ENCODE results near the gene ALDH1L1. TPM values are rescaled to one million over a fixed set of nuclear protein-coding genes. Genes with fewer than 3 reads are reported as not detected.

The ALDH1L1 gene
- total RNA-seq, 1 experiment from 2014 or later, result 1.2 TPM

DNA sequence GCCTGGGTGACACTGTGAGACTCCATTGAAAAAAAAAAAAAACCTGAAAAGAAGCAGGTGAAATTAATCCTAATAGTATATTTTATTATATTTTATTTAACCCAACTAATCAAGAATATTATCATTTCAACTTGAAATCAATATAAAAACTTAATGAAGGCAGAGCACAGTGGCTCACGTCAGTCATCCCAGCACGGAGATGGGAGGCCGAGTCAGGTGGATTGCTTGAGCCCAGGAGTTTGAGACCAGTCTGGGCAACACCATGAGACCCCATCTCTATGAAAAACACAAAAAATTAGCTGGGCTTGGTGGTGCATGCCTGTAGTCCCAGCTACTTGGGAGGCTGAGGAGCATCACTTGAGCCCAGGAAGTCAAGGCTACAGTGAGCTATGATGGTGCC lies 63.2 kb downstream of the ALDH1L1 start (continued):
- TF ChIP-seq NFE2L1 (CRISPR knock-in tag; IDR thresholded peaks at IDR 0.05), result no peak
- TF ChIP-seq RELA (CRISPR knock-in tag; IDR thresholded peaks at IDR 0.05; ENCODE audit: borderline replicate concordance), result no peak

DNA sequence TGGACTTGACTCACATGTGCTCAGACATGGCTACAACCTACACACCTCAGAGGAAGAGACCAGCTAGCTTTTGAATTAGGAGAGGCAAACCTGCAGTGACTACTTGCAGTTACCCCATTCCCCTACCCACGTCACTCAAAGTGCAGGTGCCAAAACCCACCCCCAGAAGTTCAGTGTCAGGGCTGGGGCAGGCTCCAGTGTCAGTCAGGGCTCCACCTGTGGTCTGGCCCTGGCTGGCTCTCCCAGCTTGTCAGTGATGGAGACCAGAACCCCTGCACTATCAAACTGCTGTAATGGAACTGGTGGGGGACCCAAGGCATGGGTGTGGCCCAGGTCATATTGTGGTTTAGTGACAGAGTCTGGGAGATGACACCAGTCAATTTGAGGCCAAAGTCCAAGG lies 63.9 kb downstream of the ALDH1L1 start:
- no peaks in the 10 kb centered on the region for H3K36me3 Mint-ChIP-seq
- H3K4me3 Mint-ChIP-seq, result no peak overlapping the region
- no peaks in the 10 kb centered on the region; the same call in 1 of the 2 replicates for H3K27me3 Mint-ChIP-seq (ENCODE audit: low read depth)
- H3K27ac Mint-ChIP-seq, result no peak overlapping the region
- CTCF ChIA-PET, result interaction anchor here (0.7 to 1.2 kb wide), 3 partner anchors 13 to 16 kb away, joined by 3 to 5 read pairs (median 3); no protein-coding TSS in a partner anchor
- POLR2A ChIA-PET, result no interaction called here
- no peak for DNase-seq (ENCODE audit: low spot score)
- no peaks in the 10 kb centered on the region for H3K4me1 Mint-ChIP-seq
- no peak for ATAC-seq
- H3K9me3 Mint-ChIP-seq, result peaks cover 11% of the 10 kb centered on the region
- TF ChIP-seq ERG (CRISPR knock-in tag; IDR thresholded peaks at IDR 0.05), result no peak
- TF ChIP-seq, protein P1, sequence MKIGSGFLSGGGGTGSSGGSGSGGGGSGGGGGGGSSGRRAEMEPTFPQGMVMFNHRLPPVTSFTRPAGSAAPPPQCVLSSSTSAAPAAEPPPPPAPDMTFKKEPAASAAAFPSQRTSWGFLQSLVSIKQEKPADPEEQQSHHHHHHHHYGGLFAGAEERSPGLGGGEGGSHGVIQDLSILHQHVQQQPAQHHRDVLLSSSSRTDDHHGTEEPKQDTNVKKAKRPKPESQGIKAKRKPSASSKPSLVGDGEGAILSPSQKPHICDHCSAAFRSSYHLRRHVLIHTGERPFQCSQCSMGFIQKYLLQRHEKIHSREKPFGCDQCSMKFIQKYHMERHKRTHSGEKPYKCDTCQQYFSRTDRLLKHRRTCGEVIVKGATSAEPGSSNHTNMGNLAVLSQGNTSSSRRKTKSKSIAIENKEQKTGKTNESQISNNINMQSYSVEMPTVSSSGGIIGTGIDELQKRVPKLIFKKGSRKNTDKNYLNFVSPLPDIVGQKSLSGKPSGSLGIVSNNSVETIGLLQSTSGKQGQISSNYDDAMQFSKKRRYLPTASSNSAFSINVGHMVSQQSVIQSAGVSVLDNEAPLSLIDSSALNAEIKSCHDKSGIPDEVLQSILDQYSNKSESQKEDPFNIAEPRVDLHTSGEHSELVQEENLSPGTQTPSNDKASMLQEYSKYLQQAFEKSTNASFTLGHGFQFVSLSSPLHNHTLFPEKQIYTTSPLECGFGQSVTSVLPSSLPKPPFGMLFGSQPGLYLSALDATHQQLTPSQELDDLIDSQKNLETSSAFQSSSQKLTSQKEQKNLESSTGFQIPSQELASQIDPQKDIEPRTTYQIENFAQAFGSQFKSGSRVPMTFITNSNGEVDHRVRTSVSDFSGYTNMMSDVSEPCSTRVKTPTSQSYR (CRISPR knock-in tag; IDR thresholded peaks at IDR 0.05), result no peak
- TF ChIP-seq, protein P2, sequence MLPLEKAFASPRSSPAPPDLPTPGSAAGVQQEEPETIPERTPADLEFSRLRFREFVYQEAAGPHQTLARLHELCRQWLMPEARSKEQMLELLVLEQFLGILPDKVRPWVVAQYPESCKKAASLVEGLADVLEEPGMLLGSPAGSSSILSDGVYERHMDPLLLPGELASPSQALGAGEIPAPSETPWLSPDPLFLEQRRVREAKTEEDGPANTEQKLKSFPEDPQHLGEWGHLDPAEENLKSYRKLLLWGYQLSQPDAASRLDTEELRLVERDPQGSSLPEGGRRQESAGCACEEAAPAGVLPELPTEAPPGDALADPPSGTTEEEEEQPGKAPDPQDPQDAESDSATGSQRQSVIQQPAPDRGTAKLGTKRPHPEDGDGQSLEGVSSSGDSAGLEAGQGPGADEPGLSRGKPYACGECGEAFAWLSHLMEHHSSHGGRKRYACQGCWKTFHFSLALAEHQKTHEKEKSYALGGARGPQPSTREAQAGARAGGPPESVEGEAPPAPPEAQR (CRISPR knock-in tag; IDR thresholded peaks at IDR 0.05), result no peak
- no peak for TF ChIP-seq ZBTB21 (CRISPR knock-in tag; IDR thresholded peaks at IDR 0.05; ENCODE audit: borderline replicate concordance)

DNA sequence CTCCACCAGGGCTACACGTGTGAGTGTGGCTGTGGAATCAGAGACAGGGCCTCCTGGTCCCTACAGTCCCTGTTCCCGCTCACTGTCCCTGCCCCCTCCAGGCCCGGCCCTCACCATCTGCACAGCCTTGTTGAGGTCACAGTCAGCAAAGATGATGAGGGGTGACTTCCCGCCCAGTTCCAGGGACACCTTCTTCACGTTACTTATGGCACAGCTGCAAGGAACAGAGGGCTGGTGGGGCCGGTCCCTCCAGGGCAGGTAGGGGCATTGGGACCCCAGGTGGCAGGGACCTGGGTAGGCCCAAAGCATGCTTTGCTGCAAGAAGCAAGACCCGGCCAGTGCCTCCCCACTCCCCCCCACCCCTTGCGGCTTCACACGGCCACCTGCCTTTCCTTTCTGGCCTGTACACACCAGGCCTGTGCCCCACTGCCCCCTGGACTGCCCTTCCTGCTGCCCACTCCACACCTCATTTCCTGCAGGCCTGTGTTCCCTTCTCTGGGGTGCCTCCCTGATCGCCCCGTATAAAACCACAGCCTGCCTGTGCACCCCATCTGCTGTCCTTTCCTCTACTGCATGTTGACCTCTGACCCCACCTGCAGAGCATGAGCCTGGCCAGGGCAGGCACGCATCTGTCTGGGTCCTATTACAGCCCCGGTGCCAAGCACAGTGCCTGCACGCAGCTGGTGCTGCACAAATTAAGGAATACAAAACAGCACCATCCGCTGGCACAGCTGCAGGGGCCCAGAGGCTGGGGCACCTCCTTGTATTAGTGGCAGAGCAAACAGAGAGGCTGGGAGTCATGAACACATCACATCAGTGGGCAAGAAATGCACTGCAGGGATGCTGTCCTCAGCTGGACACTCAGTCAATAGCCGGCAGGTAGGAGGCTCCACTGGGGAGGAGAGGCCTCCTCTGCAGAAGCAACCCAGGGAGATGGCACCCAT lies 65.7 kb downstream of the ALDH1L1 start:
- ATAC-seq (no peak), DNase-seq (ENCODE audit: low spot score) (no peak)
- CTCF ChIA-PET, result interaction anchor here (1.0 to 2.1 kb wide), 4 partner anchors 10 to 186 kb away, joined by 3 to 10 read pairs (median 4); no protein-coding TSS in a partner anchor
- H3K4me1 Mint-ChIP-seq, result no peaks in the 10 kb centered on the region
- TF ChIP-seq NR1H2 (CRISPR knock-in tag; IDR thresholded peaks at IDR 0.05) (no peak), SOX15 (CRISPR knock-in tag; IDR thresholded peaks at IDR 0.05) (no peak), SMAD3 (CRISPR knock-in tag; IDR thresholded peaks at IDR 0.05; ENCODE audit: borderline replicate concordance) (no peak), ZNF232 (CRISPR knock-in tag; IDR thresholded peaks at IDR 0.05) (no peak), STAT6 (CRISPR knock-in tag; conservative IDR thresholded peaks at IDR 0.05; ENCODE audit: low read depth) (no peak), ZNF532 (CRISPR knock-in tag; IDR thresholded peaks at IDR 0.05; ENCODE audit: borderline replicate concordance) (no peak), OVOL2 (CRISPR knock-in tag; IDR thresholded peaks at IDR 0.05; ENCODE audit: borderline replicate concordance) (no peak)
- TF ChIP-seq, protein P3, sequence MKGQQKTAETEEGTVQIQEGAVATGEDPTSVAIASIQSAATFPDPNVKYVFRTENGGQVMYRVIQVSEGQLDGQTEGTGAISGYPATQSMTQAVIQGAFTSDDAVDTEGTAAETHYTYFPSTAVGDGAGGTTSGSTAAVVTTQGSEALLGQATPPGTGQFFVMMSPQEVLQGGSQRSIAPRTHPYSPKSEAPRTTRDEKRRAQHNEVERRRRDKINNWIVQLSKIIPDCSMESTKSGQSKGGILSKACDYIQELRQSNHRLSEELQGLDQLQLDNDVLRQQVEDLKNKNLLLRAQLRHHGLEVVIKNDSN (CRISPR knock-in tag; IDR thresholded peaks at IDR 0.05), result no peak
- TF ChIP-seq, protein P4, sequence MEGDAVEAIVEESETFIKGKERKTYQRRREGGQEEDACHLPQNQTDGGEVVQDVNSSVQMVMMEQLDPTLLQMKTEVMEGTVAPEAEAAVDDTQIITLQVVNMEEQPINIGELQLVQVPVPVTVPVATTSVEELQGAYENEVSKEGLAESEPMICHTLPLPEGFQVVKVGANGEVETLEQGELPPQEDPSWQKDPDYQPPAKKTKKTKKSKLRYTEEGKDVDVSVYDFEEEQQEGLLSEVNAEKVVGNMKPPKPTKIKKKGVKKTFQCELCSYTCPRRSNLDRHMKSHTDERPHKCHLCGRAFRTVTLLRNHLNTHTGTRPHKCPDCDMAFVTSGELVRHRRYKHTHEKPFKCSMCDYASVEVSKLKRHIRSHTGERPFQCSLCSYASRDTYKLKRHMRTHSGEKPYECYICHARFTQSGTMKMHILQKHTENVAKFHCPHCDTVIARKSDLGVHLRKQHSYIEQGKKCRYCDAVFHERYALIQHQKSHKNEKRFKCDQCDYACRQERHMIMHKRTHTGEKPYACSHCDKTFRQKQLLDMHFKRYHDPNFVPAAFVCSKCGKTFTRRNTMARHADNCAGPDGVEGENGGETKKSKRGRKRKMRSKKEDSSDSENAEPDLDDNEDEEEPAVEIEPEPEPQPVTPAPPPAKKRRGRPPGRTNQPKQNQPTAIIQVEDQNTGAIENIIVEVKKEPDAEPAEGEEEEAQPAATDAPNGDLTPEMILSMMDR (IDR thresholded peaks at IDR 0.05), result no peak
- peaks cover 10% of the 10 kb centered on the region for H3K9me3 Mint-ChIP-seq
- no peak overlapping the region for H3K27ac Mint-ChIP-seq
- H3K27me3 Mint-ChIP-seq (ENCODE audit: low read depth), result no peaks in the 10 kb centered on the region; the same call in 1 of the 2 replicates
- H3K36me3 Mint-ChIP-seq, result no peaks in the 10 kb centered on the region
- POLR2A ChIA-PET, result no interaction called here
- H3K4me3 Mint-ChIP-seq, result no peak overlapping the region
